Neural cell (in vitro differentiated cells): ENCODE measurements around the gene ARSA. TPM values are rescaled to one million over a fixed set of nuclear protein-coding genes. Genes with fewer than 3 reads are reported as not detected.

Experiments used
- H2AFZ ChIP-seq: fragments of 200-600, 300-800 bp; sonication (generic), shearing (Covaris generic); 2 replicates; pipeline ENCODE4 v1.6.0; 2014; ENCODE audit warnings: low read depth, mild to moderate bottlenecking, antibody characterized with exemption, low read length, moderate library complexity
- H3F3A ChIP-seq: fragments of 200-600 bp; shearing (Covaris generic); 2 replicates; pipeline ENCODE4 v1.6.1; 2016; ENCODE audit warnings: mild to moderate bottlenecking, moderate library complexity, mixed read lengths, antibody characterized with exemption, low read length; ENCODE audit not compliant: insufficient read depth, poor library complexity, severe bottlenecking
- H3K27ac ChIP-seq: fragments of 200-600, 300-800 bp; sonication (generic), shearing (Covaris generic); 2 replicates; pipeline ENCODE4 v1.5.1; 2014; ENCODE audit warnings: mild to moderate bottlenecking, low read length, moderate library complexity
- H3K27me3 ChIP-seq: fragments of 300-800, 200-600 bp; sonication (generic), shearing (Covaris generic); 2 replicates; pipeline ENCODE4 v1.6.0; 2014; ENCODE audit warnings: mild to moderate bottlenecking, low read depth, low read length, moderate library complexity; ENCODE audit not compliant: insufficient read depth
- H3K36me3 ChIP-seq: fragments of 300-800, 200-600 bp; sonication (generic), shearing (Covaris generic); 2 replicates; pipeline ENCODE4 v1.5.1; 2014; ENCODE audit warnings: mild to moderate bottlenecking, antibody characterized with exemption, low read length, moderate library complexity; ENCODE audit not compliant: insufficient read depth
- H3K4me2 ChIP-seq: fragments of 300-800, 200-600 bp; sonication (generic), shearing (Covaris generic); 2 replicates; pipeline ENCODE4 v1.6.0; 2014; ENCODE audit warnings: mild to moderate bottlenecking, low read length
- H3K4me3 ChIP-seq: fragments of 300-800, 200-600 bp; sonication (generic), shearing (Covaris generic); 2 replicates; pipeline ENCODE4 v1.5.1; 2014; ENCODE audit warnings: mild to moderate bottlenecking, low read length, moderate library complexity
- H3K79me2 ChIP-seq: fragments of 200-600 bp; shearing (Covaris generic); replicated peaks from 2 replicates; pipeline ENCODE4 v1.6.0; 2014; ENCODE audit warnings: mild to moderate bottlenecking, low read length, moderate library complexity; ENCODE audit not compliant: insufficient read depth
- H3K9ac ChIP-seq: fragments of 300-800, 200-600 bp; sonication (generic), shearing (Covaris generic); 2 replicates; pipeline ENCODE4 v1.6.1; 2016; ENCODE audit warnings: mild to moderate bottlenecking, low read length, mixed read lengths
- H3K9me2 ChIP-seq: fragments of 200-600 bp; shearing (Covaris generic); 2 replicates; pipeline ENCODE4 v1.6.1; 2016; ENCODE audit warnings: mild to moderate bottlenecking, low read length, mixed read lengths; ENCODE audit not compliant: insufficient read depth
- H3K9me3 ChIP-seq: fragments of 200-600, 300-800 bp; sonication (generic), shearing (Covaris generic); 2 replicates; pipeline ENCODE4 v1.6.1; 2016; ENCODE audit warnings: mild to moderate bottlenecking, mixed run types, low read length, moderate library complexity, mixed read lengths
- H4K20me1 ChIP-seq: fragments of 200-600 bp; shearing (Covaris generic); 2 replicates; pipeline ENCODE4 v1.6.1; 2016; ENCODE audit warnings: mild to moderate bottlenecking, mixed run types; ENCODE audit not compliant: insufficient read depth
- CTCF ChIP-seq: fragments of 450-650 bp; IDR thresholded peaks from 2 replicates; pipeline ENCODE4 v1.5.1; 2014; ENCODE audit warnings: antibody characterized with exemption, mild to moderate bottlenecking, moderate library complexity; ENCODE audit not compliant: poor library complexity, severe bottlenecking
- EP300 ChIP-seq: fragments of 450-650 bp; conservative IDR thresholded peaks from 2 replicates; pipeline ENCODE4 v1.6.1; 2014; ENCODE audit warnings: antibody characterized with exemption, mild to moderate bottlenecking, moderate library complexity; ENCODE audit not compliant: poor library complexity, severe bottlenecking
- EZH2 ChIP-seq: fragments of 200-600, 300-800 bp; shearing (Covaris generic), sonication (generic); IDR thresholded peaks from 2 replicates; pipeline ENCODE4 v1.6.1; 2014; ENCODE audit warnings: antibody characterized with exemption, low read length, borderline replicate concordance, mild to moderate bottlenecking; ENCODE audit not compliant: insufficient read depth, poor library complexity, severe bottlenecking
- MXI1 ChIP-seq: fragments of 450-650 bp; conservative IDR thresholded peaks from 2 replicates; pipeline ENCODE4 v1.6.1; 2014; ENCODE audit warnings: antibody characterized with exemption, mild to moderate bottlenecking; ENCODE audit not compliant: poor library complexity, severe bottlenecking
- POLR2AphosphoS5 ChIP-seq: IDR thresholded peaks from 2 replicates; pipeline ENCODE4 v1.6.1; 2012
- RAD21 ChIP-seq: fragments of 450-650 bp; conservative IDR thresholded peaks from 2 replicates; pipeline ENCODE4 v1.6.1; 2014; ENCODE audit warnings: antibody characterized with exemption, mild to moderate bottlenecking, moderate library complexity
- REST ChIP-seq: IDR thresholded peaks from 2 replicates; pipeline ENCODE4 v1.6.1; 2012; ENCODE audit warnings: borderline replicate concordance
- SMC3 ChIP-seq: fragments of 450-650 bp; conservative IDR thresholded peaks from 2 replicates; pipeline ENCODE4 v1.6.1; 2014; ENCODE audit warnings: antibody characterized with exemption, mild to moderate bottlenecking, moderate library complexity; ENCODE audit not compliant: poor library complexity
- TAF1 ChIP-seq: IDR thresholded peaks from 2 replicates; pipeline ENCODE4 v1.6.1; 2012; ENCODE audit warnings: low read depth
- polyA plus RNA-seq: library from polyadenylated mRNA; depleted of rRNA; stranded (reverse); fragments of >200 nt; gene quantifications from 2 replicates; pipeline ENCODE4 v1.2.3, GENCODE V29; 2014

Gene ARSA
- polyA plus RNA-seq, 1 donor from 2014 or later: 32.5 TPM

GRCh38 chr22:50635591-50635990, 7.6 kb upstream of the ARSA start:
- no peaks in the 10 kb centered on the region for H3K79me2 ChIP-seq
- H3K4me2 ChIP-seq: no peak overlapping the region
- TF ChIP-seq CTCF (no peak), REST (no peak), MXI1 (no peak), RAD21 (no peak), TAF1 (no peak), SMC3 (no peak), POLR2AphosphoS5 (no peak), EZH2 (no peak), EP300 (no peak)
- no peak overlapping the region for H3K4me3 ChIP-seq
- H3K9ac ChIP-seq: no peak overlapping the region
- H3K9me2 ChIP-seq: no peaks in the 10 kb centered on the region
- H3K36me3 ChIP-seq: no peaks in the 10 kb centered on the region
- H3F3A ChIP-seq: no peaks in the 10 kb centered on the region
- no peak overlapping the region for H3K27ac ChIP-seq
- no peaks in the 10 kb centered on the region for H3K27me3 ChIP-seq
- no peak overlapping the region for H2AFZ ChIP-seq
- no peaks in the 10 kb centered on the region for H3K9me3 ChIP-seq
- no peaks in the 10 kb centered on the region for H4K20me1 ChIP-seq

GRCh38 chr22:50633771-50634170, 5.8 kb upstream of the ARSA start:
- H2AFZ ChIP-seq: no peak overlapping the region
- H3K27ac ChIP-seq: no peak overlapping the region
- no peaks in the 10 kb centered on the region for H3K9me2 ChIP-seq
- no peak overlapping the region for H3K4me3 ChIP-seq
- TF ChIP-seq MXI1: no peak
- TF ChIP-seq REST: no peak
- no peak for TF ChIP-seq SMC3
- no peak for TF ChIP-seq POLR2AphosphoS5
- TF ChIP-seq EZH2: no peak
- TF ChIP-seq TAF1: no peak
- TF ChIP-seq EP300: no peak
- no peak for TF ChIP-seq RAD21
- no peak for TF ChIP-seq CTCF
- no peaks in the 10 kb centered on the region for H4K20me1 ChIP-seq
- no peaks in the 10 kb centered on the region for H3K79me2 ChIP-seq
- no peak overlapping the region for H3K4me2 ChIP-seq
- H3K27me3 ChIP-seq: no peaks in the 10 kb centered on the region
- no peak overlapping the region for H3K9ac ChIP-seq
- no peaks in the 10 kb centered on the region for H3K36me3 ChIP-seq
- no peaks in the 10 kb centered on the region for H3K9me3 ChIP-seq
- H3F3A ChIP-seq: no peaks in the 10 kb centered on the region
